Right renal pelvis (tissue), 4 donors: ENCODE measurements around the gene CCDC3. TPM values are rescaled to one million over a fixed set of nuclear protein-coding genes. Genes with fewer than 3 reads are reported as not detected.
"Not testable (repeated sequence)": the region's sequence is repeated elsewhere in the genome, so short reads cannot be mapped to it uniquely, and the experiment has no call there.

Experiments used
- DNase-seq, 4 donors: peaks; one replicate each; pipeline ENCODE4 v3.0.0-alpha.2; 2013; ENCODE audit warnings: low read depth in 4 of 4, low spot score in 3 of 4, missing footprints in 1 of 4
- polyA plus RNA-seq, 4 donors: library from polyadenylated mRNA; unstranded; fragments of 120-200 nt; gene quantifications; one replicate each; pipeline ENCODE4 v1.2.1, GENCODE V29; 2013; ENCODE audit not compliant: insufficient read length in 4 of 4

CCDC3 gene
- polyA plus RNA-seq, 4 donors, result 10.7 to 14.9 (median 13.1) TPM

GRCh38 chr10:13001887-13002212, 337 bp upstream of the CCDC3 start:
- DNase-seq, result no peak

GRCh38 chr10:13000431-13000830, 1.1 kb downstream of the CCDC3 start:
- DNase-seq, result no peak

GRCh38 chr10:12999849-13000248, 1.7 kb downstream of the CCDC3 start:
- no peak for DNase-seq

- no peak for DNase-seq
Observed at GRCh38 chr10:12995425-12995861, 6.1 kb downstream of the CCDC3 start.

- no peak for DNase-seq
Observed at GRCh38 chr10:12993595-12993994, 7.9 kb downstream of the CCDC3 start.

GRCh38 chr10:12985347-12985746, 16.2 kb downstream of the CCDC3 start:
- no peak for DNase-seq

GRCh38 chr10:12984165-12984747, 17.3 kb downstream of the CCDC3 start:
- no peak for DNase-seq

GRCh38 chr10:12983568-12983967, 17.9 kb downstream of the CCDC3 start:
- not testable (repeated sequence) for DNase-seq

- DNase-seq, result no peak
Observed at GRCh38 chr10:12981570-12981969, 19.9 kb downstream of the CCDC3 start.

- no peak for DNase-seq
Observed at GRCh38 chr10:12980713-12981306, 20.7 kb downstream of the CCDC3 start.

- no peak for DNase-seq
Observed at GRCh38 chr10:12980102-12980661, 21.3 kb downstream of the CCDC3 start.

GRCh38 chr10:12978891-12979290, 22.6 kb downstream of the CCDC3 start:
- no peak for DNase-seq

GRCh38 chr10:12975906-12976305, 25.6 kb downstream of the CCDC3 start:
- DNase-seq, result no peak

- DNase-seq, result no peak
Observed at GRCh38 chr10:12975266-12975665, 26.2 kb downstream of the CCDC3 start.

- no peak for DNase-seq
Observed at GRCh38 chr10:12974491-12975199, 26.9 kb downstream of the CCDC3 start.

- no peak for DNase-seq
Observed at GRCh38 chr10:12974078-12974477, 27.4 kb downstream of the CCDC3 start.

- no peak for DNase-seq
Observed at GRCh38 chr10:12973149-12973718, 28.3 kb downstream of the CCDC3 start.

GRCh38 chr10:12972146-12972545, 29.4 kb downstream of the CCDC3 start:
- DNase-seq, result no peak

- no peak for DNase-seq
Observed at GRCh38 chr10:12971001-12971788, 30.3 kb downstream of the CCDC3 start.

GRCh38 chr10:12969951-12970350, 31.6 kb downstream of the CCDC3 start:
- no peak for DNase-seq

GRCh38 chr10:12966067-12966466, 35.4 kb downstream of the CCDC3 start:
- no peak for DNase-seq
